ENCODE data around the gene RXRA.
A peak's percentile ranks its signal among the peaks of the same experiment; 100 is the strongest.

RXRA gene

DNA sequence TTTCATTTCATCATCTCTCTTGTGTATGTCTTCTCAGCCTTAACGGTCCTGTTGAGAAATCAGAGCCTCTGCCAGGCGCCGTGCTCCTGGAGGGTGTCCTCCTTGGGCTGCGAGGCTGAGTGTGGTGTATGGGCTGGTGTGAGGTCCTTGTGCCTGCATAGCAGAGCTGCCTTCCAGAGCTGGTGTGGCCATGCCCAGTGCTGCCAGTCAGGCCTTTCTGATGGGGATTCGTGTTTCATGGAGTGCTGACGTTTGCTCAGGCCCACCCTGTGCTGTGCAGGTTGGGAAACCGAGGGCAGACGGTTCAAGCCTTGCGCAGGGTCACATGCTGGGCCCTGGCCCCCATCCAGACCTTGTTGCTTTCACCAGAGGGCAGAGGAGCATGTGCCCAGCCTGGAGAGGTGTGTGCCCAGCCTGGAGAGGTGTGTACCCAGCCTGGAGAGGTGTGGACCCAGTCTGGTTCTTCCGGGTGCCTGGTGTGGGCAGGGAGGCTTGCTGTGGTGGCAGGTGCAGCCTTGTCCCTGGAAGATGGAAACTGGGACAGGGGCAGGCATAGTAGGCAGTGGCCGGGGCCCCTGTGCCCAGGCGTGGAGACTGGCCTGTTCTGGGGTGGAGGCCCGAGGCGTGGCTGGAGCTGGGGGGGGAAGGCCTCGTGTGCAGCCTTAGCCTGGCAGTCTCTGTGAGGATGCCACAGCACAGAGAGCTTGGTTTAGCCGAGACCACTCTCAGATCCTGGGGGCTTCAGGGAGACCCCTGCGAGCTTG lies 84.0 kb downstream of the RXRA start:
- TF ChIP-seq, protein P1, sequence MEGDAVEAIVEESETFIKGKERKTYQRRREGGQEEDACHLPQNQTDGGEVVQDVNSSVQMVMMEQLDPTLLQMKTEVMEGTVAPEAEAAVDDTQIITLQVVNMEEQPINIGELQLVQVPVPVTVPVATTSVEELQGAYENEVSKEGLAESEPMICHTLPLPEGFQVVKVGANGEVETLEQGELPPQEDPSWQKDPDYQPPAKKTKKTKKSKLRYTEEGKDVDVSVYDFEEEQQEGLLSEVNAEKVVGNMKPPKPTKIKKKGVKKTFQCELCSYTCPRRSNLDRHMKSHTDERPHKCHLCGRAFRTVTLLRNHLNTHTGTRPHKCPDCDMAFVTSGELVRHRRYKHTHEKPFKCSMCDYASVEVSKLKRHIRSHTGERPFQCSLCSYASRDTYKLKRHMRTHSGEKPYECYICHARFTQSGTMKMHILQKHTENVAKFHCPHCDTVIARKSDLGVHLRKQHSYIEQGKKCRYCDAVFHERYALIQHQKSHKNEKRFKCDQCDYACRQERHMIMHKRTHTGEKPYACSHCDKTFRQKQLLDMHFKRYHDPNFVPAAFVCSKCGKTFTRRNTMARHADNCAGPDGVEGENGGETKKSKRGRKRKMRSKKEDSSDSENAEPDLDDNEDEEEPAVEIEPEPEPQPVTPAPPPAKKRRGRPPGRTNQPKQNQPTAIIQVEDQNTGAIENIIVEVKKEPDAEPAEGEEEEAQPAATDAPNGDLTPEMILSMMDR (IDR thresholded peaks at IDR 0.05; ENCODE audit: low read length, missing control alignments) = no peak
- no peak for DNase-seq (ENCODE audit: low read depth)
- H3K4me3 ChIP-seq (replicated peaks; ENCODE audit: low read depth, low read length) = no peak overlapping the region

DNA sequence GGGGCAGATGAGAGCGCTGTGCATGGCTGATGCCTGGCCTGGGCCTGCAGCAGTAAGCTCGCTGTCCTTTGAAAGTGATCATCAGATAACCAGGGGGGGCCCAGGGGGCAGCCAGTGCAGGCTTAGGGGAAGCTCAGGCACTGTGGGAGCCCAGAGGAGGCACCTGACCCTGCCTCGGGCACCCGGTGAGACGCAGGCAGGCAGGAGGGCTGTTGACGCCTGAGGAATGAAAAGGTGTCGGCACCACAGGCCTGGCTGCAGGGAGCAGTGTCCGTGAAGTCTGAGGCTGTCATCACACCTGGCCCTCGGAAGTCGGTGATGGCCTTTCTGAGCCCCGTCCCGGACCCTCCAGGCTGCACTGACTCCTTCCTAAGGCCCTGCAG lies 84.6 kb downstream of the RXRA start:
- H3K4me3 ChIP-seq (replicated peaks; ENCODE audit: low read depth, low read length) = no peak overlapping the region
- TF ChIP-seq, protein P1 (IDR thresholded peaks at IDR 0.05; ENCODE audit: low read length, missing control alignments) = no peak
- DNase-seq (ENCODE audit: low read depth) = no peak

DNA sequence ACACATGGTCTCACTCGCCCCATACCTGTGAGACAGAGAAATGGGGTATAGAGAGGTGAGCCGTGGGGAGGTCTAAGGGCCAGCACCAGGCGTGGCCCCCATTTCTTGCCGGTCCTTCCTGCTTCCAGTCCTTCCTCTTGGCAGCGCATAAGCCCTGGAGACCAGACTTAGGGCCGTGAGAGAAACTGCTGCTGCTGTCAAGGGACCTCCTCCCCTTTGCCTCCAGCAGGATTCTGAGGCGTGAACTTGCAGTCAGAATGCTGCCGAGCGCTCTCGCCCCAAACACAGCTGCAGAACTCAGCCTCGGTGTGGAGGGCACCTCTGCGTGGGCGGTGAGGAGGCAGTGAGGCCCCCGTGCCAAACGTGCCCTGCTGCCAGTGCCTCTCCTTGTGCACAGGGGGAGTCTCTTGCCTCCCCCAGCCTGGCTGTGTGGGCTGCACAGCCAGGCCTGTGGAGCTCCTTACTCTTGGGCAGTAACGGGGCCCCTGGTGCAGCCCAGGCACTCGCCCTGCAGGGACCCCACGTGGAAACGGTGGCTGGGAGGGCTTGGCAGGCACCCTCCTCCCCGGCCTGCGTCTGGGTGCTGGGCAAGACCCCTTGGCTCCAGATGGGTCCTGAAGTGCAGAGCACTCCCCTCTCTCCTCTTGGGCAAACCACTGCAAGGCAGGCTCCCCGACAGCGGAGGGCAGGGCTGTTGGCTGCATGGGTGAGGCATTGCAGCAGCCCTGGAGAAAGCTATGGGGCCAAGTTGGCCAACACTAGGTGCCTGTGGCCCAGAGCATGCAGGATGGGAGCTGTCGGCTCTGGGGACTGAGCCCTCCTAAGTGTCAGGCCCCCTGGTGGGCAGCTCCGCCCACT lies 85.4 kb downstream of the RXRA start:
- TF ChIP-seq, protein P1 (IDR thresholded peaks at IDR 0.05; ENCODE audit: low read length, missing control alignments) = no peak
- no peak overlapping the region for H3K4me3 ChIP-seq (replicated peaks; ENCODE audit: low read depth, low read length)
- DNase-seq (ENCODE audit: low read depth) = peak; percentile 44

DNA sequence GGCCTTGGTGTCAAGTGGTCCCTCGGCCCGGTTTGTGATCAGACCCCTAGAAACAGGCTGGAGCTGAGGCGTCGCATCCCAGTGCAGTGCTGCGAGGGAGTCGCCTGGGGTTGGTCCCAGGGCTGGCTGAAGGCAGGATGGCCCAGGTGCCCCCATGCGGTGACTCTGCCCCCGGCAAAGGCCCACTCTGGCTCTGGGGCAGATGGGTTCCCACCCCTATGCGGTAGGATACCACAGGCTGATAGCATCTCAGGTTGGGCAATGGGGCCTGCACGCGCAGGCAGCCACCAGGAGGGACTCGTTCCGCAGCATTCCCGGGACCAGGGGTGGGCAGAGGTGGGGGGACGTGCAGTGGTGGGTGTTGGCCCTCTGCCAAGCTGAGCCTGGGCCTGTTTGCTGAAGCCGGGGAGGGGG lies 86.0 kb downstream of the RXRA start:
- no peak overlapping the region for H3K4me3 ChIP-seq (replicated peaks; ENCODE audit: low read depth, low read length)
- TF ChIP-seq, protein P1 (IDR thresholded peaks at IDR 0.05; ENCODE audit: low read length, missing control alignments) = no peak
- DNase-seq (ENCODE audit: low read depth) = no peak

DNA sequence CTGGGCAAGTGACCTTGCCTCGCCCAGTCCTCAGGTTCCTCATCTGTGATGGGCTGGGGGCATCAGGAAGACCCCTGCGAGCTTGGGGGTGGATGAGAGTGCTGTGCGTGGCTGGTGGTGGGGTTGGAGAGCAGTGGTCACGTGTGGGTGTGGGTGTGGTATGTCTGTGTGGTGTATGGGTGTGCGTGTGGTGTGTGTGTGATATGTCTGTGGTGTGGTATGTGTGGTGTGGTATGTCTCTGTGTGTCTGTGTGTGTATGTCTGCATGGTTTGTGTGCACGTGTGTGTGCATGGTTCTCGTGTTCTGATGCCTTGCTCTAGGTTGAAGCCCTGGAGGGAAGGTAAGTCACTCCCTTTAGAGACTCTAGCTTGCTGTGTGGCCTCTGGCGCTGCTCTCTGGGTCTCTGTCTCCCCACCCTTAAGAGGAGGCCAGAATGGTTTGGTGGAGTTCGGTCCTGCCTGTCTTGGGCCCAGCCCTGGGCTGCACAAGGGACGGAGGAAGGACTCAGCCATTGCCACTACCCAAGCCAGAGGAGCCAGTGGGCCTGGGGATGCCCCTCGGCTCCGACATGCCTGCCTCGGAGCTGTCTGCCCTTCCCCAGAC lies 87.0 kb downstream of the RXRA start:
- DNase-seq (ENCODE audit: low read depth) = no peak
- no peak overlapping the region for H3K4me3 ChIP-seq (replicated peaks; ENCODE audit: low read depth, low read length)
- TF ChIP-seq, protein P1 (IDR thresholded peaks at IDR 0.05; ENCODE audit: low read length, missing control alignments) = no peak

DNA sequence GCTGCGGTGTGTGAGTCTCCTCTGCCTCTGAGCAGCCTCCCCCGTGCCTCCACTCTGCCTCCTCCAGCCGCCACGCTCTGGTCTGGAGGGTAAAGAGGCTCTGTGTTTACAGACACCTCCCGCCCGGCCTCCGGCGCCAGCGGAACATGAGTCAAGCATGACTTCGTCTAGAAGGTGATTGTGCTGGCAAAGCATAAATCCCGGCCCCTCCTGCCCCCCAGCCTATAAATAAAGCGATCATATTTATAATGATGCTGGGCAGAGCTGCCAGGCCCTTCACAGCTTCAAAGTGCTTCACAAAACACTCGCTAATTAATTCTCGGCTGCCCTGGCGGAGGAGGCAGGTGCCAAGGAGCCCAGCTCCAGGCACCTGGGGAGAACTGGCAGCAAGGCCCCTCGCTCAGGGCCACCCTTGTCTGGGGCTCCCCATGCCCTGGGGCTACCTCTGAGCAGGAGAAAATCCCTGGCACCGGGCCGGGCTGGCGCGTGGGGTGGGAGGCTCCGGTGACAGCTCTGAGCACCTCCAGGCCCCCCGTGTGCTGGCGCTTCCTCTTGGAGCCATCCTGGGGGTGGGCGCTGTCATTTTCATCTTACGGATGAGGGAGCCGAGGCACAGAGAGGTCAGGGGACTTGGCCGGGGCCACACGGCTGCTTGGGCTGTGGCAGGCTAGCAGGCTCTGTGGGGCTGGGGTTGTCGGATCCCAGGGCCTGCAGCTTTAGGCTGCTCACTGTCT lies 87.8 kb downstream of the RXRA start:
- peak; percentile 81 for DNase-seq (ENCODE audit: low read depth)
- no peak overlapping the region for H3K4me3 ChIP-seq (replicated peaks; ENCODE audit: low read depth, low read length)
- TF ChIP-seq, protein P1 (IDR thresholded peaks at IDR 0.05; ENCODE audit: low read length, missing control alignments) = no peak
